NCI-H446 (cell line): ENCODE data around the gene MRGPRG.
A peak's percentile ranks its signal among the peaks of the same experiment; 100 is the strongest.

Experiments used
- DNase-seq, 2 experiments: peaks; one replicate each; lab custom pipeline; 2025; lab: John Stamatoyannopoulos, UW

MRGPRG gene

DNA sequence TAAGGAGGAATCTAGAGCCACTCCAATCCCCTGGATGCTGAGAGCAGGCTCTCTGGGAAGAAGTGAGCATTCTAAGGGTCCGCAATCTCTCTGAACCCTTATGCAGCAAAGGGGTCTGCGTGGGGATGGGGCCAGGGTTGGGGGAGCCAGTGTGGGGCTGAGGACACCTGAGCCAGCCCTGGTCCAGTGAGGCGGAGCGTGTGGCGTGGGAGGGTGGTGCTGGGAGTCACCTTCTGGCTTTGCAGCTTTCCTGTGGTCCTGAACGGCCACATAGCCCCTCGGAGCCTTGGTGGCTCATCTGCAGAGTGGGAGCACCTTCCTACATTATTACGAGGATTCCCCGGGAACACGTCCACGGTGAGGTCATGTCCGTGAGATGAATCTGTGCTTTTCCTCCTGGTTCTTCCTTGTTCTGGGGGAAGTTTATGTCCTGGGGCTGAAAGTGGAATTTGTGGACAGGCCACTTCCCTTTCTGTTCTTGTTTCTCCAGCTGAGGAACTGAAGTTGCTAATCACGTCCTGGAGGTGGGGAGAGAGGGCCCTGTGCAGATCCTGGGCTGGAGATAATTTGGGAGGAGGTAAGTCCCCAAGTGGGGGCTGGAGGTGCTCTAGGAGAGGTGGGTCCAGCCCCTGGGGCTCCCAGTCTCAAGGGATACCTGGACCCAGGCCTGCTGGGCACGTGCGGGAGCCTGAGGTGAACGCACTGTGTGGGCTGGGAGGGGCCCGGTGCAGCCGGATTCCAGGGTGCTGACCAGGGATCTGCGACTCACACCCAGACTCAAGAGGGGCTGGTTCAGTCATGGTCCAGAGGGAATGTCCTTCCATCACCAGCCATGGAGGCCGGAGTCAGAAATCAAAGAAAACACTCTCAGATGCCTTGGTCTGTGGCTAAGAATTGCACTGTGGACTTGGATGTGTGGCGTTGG lies 7.5 kb upstream of the MRGPRG start:
- DNase-seq: no peak

DNA sequence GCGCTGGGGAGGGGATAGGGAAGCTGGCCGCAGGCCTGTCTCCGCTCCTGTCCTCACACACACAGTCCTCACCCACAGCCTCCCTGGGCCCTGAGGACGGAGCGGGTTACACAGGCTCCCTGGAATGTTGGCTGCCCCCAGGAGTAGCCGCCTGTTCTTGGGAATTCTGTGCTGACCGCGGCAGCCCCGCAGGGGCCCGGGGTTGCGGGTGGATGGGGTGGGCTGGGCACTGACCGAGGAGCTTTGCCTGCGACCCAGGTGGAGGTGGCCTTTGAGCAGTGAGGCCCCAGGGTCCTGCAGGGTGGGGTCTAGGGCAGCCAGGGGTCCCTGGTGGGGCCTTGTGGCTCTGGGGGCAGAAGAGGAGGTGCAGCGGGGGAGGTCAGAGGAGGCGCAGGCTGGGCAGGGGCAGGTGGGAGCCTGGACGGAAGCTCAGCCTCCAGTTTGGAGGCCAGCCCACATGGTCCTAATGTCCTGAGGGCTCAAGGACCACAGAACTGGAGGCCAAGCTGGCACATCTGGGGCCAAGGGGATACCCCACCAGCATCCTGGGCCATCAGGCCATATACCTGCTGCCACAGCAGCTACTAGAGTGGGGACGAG lies 6.6 kb upstream of the MRGPRG start:
- DNase-seq: no peak

DNA sequence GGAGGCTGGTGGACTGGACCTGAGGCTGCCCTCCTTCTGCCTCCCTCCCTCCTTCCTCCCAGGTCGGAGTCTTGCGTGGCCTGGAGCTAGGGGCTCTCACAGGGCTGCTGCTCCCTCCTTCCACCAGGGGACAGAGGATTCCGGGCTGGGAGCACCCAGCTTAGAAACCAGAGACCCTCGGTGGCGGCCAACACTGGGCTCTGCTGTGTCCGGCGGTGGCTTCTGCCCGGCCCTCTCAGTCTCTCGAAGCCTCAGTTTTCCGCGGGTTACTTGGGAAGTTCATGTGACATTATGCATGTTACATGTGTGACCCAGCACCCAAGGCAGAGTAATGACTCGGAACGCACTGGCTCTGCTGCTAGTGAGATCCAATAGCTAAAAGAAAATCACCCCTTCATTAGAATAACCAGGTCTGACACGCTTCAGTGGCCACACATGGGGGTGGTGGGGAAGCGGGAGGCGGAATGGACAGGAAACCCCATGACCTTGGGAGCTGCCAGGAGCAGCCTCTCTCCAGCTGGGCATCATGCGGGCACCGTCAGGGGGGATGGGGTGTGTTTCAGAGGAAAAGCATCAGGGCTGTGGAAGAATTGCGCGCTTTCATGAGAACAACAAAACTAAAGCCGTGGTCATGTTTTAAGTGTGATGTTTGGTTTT lies 5.9 kb upstream of the MRGPRG start:
- DNase-seq: no peak

DNA sequence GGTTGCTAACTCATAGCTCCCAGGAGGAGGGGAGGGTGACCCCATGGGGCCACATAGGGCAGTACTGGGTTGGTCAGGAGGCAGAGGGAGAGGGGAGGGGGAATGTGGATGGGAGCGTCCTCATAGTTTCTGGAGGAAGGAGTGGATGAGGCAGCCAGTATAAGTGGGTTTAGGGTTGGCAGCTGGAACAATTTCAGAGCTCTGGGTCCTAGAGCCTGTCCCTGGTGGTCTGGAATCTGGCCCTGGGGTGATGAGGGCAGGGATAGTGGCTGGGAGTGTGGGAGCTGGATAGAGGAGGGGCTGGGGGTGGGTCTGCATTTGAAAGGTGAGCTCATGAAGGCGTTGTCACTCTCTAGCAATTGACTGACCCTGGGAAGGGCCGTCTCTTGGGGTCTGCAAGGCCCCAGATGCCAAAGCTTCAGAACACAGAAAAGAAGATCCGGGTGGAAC lies 5.3 kb upstream of the MRGPRG start:
- no peak for DNase-seq

DNA sequence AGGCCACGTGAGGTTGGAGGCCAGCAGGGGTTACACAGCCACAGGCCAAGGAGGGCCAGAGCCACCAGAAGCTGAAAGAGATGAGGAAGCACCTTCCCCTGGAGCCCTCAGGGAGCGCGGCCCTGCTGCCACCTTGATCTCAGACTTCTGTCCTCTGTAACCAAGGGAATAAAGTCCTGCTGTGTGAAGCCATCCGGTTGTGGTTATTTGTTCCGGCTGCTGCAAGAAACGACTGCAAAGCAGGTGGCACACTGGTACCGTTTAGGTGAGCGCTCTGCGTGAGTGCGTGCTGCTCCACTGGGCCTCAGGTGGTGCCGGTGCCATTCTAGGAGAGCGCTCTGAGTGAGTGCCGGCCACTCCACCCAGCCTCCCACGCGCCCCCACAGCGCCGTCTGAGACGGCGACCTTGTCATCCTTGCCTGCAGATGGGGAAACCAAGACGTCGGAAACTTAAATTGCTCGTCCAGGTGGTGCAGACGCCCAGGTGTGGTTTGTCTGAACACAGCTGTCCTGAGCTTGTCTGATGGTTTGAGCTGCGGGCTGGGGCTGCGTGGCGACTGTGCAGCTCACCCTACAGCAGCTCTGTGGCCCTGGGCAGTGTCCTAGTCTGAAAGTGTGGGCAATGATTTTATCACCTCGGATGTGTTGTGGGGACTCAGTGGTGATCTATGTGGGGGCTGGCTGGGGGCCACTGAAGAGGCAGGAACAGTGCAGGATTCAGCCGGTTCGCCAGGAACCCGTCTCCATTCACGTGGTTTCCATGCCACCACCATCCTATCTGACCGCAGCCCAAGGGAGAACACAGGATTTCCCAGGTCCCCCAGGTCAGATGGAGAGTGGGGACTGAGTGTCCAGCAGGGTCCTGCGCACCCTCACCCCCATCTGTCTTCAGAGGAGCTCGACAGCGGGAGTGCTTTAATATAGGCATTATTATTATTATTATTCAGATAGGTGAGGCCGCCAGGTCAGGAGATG lies 4.6 kb upstream of the MRGPRG start:
- no peak for DNase-seq

DNA sequence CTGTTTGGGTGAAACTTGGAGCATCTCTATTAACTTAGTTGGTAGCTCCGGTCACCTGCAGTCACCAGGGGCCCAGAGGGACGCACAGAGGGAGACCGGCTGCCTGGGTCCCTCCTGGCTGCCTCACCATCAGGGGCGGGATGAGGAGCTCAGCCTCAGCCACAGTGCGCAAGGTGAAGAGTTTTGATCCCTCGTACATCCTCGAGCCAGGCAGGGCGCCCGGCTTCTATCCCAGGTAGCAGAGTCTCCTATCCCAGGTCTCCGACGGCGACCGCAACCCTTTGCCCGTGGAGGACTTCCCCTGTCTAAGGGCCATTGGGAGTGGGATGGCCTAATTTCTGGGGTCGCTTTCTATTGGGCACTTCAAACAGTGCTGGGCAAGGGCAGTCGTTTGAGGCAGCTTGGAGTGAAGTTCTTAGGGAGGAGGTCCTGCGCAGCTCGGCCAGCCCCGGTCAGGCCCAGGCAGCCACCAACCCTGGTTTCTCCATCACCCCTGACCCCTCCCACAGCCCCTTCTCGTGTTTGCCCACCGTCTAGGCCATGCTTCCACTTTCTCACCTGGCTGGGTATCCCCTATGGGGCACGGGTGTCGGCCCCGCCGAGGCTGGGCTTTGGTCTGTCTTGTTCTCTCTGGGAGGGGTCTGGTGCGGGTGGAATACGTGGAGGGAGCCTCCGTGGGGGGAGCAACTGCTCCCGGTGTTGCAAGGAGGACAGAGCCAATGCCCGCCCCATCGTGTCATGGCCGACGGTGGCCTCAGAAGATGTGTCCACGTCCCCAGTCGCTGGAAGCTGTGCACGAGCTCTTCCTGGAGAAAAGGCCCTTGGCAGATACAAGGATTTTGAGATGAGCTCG lies 3.6 kb upstream of the MRGPRG start:
- DNase-seq: no peak

DNA sequence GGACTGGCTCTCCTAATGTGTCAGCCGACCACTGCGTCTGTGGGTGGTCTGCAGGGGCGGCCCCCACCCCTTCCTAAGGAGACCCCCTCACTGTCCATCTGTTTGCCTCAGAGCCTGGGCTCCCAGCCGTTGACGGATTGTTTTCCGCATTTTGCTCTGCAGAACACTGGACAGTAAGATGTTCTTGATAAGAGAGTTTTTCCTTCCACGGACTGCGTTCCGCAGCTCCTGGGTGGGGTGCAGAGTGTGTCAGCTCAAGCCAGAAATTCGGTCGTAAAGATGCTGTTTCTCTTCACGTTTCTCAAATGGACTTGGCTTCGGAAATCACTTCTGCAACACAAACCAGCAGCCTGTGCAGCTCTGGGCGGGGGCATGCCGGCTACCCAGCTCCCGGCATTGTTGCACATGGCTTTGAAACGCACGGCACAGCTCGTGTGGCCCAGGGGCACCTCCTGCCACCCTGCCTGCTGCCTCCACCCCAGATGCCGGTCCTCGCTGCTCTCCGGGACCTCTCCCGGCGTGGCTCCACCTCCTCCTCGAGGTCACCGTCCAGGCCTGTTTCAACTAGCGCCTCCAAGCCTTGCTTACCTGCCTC lies 2.9 kb upstream of the MRGPRG start:
- no peak for DNase-seq

DNA sequence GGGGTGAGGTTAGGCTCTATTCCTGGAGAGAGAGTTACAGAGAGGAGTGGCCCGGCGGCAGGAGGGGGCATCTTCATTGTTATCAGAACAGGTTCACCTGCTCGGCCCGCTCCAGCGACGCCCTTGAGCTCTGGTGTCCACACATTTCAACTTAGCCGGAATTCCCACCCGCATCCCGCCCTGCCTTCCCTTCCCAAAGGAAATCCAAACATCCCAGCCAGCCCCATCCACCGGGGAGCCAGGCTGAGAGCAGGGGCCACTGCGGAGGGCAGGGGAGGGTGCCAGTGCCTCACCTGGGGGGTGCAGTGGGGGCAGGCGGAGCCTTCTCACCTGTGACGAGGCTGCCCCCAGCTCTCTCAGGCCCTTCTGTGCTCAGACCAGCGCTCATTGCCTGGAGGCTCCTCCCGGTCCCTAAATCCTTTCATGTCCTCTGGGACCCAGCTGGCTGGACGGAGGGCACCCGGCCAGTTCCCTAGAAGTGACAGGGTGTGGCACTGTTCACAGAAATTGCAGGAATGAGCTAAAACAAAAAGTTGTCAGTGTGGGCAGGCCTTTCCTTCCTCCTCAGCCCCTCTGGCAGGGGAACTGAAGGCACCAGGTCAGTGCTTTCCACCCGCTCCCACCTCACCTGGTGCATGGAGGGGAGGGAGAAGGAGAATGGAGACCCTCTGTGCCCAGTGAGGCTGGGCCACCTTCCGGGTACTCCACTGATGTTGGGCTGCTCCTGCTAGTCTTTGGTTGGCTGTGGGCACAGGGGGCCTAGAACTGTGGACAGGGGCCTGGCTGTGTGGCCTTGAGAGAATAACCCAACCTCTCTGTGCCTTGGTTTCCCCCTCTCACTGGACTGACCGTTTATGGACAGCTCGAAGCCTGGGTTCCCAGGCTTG lies 2.2 kb upstream of the MRGPRG start:
- DNase-seq: no peak

DNA sequence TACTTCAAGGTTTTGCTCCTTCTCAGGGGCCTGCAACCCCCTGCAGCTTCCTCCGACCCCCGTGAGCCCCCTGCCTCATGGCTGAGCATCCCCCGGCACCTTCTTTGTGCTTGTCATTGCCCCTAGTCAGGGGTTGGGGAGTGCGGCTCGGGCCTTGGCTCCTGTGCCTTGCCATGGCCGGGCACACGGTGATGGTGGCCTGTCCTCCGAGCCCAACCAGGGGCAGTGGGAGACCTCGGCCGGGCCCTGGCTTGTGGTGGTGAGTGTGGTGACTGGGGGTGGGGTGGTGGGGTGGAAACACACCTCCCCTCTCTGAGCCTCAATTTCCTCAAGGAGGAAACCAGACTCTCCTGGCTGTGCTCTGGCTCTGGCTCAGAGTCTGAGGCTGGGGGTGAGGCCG lies 1.5 kb upstream of the MRGPRG start:
- no peak for DNase-seq

DNA sequence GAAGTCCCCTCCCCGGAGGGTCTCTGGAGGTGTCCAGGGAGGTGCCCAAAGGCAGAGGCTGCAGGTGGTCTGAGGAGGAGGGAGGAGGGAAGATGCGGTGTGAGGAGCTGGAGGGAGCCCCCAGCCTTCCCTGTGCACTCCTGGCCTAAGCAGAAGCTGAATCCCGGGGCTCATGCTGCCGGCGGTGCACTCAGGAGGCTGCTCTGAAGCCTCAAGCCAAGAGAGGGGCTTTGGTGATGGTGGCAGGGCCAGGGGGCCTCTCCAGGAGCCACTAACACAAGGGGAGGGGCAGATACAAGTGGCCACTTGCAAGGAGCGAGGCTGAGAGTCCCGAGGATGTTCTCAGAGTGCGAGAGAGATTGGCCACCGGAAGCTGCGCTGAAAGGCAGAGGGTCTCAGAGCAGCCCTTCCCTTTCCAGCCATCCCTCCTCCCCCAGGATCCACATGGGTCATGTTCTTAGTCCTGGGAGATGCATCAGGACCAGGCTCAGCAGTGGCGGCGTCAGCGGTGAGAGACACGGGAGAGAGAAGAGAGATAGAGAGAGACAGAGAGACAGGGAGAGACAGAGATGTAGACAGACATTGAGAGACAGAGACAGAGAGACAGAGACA lies 774 bp upstream of the MRGPRG start:
- DNase-seq: no peak

DNA sequence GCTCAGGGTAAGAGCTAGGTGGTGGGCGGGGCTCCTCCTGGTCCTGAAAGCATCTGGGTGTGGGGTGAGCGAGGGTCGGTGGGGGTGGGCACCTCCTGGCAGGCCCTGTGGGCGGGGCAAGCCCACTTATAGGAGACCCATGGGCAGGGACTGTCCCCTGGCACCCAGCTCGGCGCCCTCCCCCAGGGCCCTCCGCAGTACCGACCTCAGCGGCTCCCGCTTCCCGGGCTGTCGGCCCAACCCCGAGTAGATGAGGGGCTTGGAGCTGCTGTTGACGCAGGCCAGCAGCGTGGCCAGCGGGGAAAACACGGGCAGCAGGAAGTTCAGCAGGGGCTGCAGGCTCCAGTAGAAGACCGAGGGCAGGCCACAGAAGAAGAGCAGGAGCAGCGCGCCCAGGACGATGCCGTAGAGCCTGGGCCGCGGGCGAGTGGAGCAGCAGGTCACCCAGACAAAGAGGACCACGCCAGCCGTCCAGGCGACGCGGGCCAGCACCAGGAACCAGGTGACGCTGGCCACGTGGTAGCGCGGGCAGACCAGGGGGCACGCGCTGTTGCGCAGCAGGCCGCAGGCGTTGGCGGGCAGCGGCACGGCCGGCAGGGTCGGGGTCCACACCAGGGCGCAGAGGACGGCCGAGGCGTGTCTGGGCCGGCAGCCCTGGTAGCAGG lies 663 bp downstream of the MRGPRG start:
- no peak for DNase-seq

DNA sequence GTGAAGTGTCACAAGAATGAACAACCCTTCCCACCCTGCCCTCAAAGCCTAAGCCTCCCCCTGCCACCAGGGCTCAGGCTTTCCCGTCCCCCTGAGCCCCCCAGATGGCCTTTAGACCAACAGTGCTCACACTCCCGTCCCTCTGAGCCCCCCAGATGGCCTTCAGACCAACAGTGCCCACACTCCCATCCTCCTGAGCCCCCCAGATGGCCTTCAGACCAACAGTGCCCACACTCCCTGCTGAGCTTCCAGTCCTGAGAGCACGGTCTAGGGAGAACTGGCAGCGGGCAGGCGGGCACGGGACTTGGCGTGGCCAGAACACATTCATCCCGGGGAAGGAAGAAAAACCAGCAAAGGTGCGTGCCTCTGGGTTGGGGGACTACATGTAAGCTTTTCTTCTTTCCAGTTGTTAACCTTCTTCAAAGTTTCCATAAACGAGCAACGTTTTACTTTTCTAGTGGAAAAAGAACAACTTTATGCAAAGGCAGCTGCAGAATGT lies 2.5 kb downstream of the MRGPRG start:
- DNase-seq: no peak

DNA sequence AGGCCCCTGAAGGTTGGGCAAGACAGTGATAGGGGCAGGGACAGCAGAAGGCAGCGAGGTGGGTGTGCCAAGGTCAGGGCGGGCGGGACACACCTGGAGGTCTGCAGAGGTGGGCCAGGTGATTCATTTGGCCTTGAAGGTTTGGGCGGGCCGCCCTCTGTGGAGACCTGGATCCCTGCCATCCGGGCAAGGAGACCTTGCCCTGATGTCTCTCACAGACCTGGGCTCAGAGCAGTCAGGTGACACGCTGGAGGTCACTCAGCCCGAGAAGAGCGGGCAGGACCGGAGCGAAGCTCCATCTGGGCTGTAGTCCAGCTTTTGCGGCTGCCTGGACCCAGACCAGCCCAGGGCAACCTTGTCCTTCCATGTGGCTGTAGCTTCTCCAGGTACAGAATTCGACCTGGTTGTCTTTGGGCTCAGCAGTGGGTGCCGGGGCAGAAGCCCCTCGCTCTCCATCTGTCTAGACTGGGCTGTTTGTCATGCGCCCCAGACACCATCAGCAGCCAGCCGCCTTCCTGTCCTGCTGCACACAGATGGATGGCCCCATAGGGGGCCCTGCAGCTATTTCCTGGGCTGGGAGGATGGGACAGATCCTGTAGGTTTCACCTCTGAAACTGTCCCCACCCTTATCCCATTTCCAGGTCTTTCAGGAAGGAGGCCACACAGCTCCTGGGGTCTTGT lies 3.1 kb downstream of the MRGPRG start:
- DNase-seq: no peak

DNA sequence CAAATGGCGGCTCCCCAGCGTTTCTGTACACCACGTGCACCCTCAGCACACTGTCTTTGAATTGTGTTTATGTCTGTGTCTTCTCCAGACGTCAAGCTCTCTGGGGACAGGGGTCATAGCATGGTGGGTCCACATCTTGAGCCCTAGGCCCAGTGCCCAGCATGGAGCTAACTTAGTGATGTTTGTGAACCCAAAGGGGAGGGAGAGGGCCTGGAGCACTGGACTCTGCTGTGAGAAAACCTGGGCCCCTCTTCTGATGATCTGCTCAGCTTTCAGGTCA lies 4.3 kb downstream of the MRGPRG start:
- no peak for DNase-seq

DNA sequence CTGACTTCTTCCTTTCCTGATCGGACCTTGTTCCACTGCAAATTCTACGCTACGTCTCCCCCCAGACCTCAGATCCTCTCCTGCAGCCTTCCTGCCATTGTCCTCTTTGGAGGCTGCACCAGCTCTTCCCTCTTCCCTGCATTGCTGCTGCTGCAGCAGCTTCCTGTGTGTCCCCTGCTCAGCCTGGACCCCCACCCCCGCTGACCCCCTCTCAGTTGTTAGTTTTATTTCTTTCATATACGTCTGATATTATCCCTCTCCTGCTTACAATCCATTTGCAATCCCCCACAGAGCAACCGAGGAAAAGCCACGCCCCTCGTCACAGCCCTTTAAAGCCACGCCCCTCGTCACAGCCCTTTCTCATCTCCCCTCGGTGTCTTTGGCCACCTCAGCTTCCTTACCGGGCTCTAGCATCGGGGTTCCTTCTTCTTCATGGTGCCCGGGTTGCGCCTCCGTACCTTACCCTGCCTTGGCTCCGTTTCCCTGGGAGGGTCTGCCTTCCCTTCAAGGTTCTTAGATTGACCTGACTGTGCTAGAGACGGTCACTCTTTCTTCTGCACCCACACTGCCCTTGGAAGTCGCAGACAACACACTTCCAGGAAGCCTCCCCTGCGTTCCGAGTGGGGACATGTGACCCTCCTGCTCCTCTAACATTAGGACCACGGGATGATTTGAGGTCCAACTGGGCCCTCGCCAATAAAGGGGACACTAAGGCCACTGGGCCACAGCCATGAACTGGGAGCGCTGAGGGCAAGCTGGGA lies 4.8 kb downstream of the MRGPRG start:
- DNase-seq: no peak

DNA sequence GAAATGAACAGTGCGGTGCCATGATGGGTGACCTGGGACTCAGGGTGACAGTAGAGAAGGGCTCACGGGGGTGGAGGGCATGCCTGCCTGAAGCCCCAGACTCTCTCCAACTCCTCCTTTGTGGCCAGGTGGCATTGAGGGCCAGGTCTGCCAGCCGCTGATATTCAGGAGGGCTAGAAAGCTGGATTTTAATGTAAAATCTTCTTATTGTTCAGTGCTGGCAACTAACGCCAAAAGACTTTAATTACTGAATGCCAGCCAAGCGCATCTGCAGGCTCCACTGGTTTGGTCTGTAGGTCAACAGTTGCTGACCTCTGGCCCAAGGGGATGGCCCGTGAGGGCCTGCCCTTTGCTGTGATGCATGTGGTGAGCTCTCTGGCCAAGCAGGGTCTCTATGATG lies 10.3 kb downstream of the MRGPRG start:
- DNase-seq: peak; percentile 22 to 69

DNA sequence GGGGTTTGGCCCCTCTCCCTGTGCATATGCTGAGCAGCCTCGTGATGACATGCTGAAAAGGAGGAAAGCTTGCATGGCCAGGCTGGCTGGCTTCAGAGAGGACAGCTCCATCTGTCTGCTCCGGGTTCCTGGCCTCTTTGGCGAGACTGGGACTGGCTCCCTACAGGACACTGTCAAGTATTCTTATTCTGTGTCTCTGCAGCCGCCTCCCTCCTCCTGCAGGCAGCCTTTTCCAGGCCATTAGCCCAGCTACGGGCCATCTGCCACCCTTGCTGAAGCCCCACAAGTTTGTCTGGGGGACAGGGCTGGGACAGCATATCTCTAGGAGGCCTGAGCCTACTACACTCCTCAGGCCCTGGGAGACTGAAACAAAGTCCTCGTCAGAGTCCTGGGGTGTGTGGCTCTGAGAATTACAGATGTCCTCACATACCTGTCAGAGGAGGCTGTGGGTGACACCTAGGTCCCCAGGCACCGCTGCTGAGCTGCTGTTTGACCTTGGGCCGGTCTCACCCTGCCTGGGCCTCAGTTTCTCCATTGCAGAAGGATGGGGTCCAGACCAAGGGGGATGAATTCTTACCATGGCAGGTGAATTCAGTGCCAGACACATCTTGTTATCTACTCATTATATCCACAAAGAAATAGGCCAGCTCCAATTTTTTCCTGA lies 11.0 kb downstream of the MRGPRG start:
- peak; percentile 49 to 94 for DNase-seq
